MM.1S (cell line): ENCODE measurements around the gene MARCHF10.
"Not testable (repeated sequence)": the region's sequence is repeated elsewhere in the genome, so short reads cannot be mapped to it uniquely, and the experiment has no call there.

Experiments
- DNase-seq: peaks from one replicate; pipeline ENCODE4 v3.0.0-alpha.2; 2015
- H2AFZ ChIP-seq: fragments of 300-600 bp; sonication (generic); 2 replicates; pipeline ENCODE4 v1.6.0; 2016; ENCODE audit warnings: antibody characterized with exemption, low read length
- H3F3A ChIP-seq: fragments of 300-600 bp; sonication (generic); 2 replicates; pipeline ENCODE4 v1.6.1; 2016; ENCODE audit warnings: mild to moderate bottlenecking, antibody characterized with exemption, low read length, moderate library complexity, mixed read lengths; ENCODE audit not compliant: insufficient read depth
- H3K27ac ChIP-seq: fragments of 300-600 bp; sonication (generic); 2 replicates; pipeline ENCODE4 v1.5.1; 2016; ENCODE audit warnings: mild to moderate bottlenecking, low read length
- H3K27me3 ChIP-seq: fragments of 300-600 bp; sonication (generic); replicated peaks from 2 replicates; pipeline ENCODE4 v1.6.0; 2016; ENCODE audit warnings: low read length; ENCODE audit not compliant: insufficient read depth
- H3K36me3 ChIP-seq: fragments of 300-600 bp; sonication (generic); replicated peaks from 2 replicates; pipeline ENCODE4 v1.6.1; 2016; ENCODE audit warnings: mild to moderate bottlenecking, low read length, mixed read lengths; ENCODE audit not compliant: insufficient read depth
- H3K4me1 ChIP-seq: fragments of 300-600 bp; sonication (generic); 2 replicates; pipeline ENCODE4 v1.6.1; 2016; ENCODE audit warnings: low read length, mixed read lengths
- H3K4me2 ChIP-seq: fragments of 300-600 bp; sonication (generic); 2 replicates; pipeline ENCODE4 v1.6.0; 2016; ENCODE audit warnings: low read depth, low read length
- H3K4me3 ChIP-seq: fragments of 300-600 bp; sonication (generic); 2 replicates; pipeline ENCODE4 v1.5.1; 2016; ENCODE audit warnings: low read length, mixed read lengths
- H3K79me2 ChIP-seq: fragments of 300-600 bp; sonication (generic); 2 replicates; pipeline ENCODE4 v1.6.1; 2016; ENCODE audit warnings: mixed run types, low read length, mixed read lengths
- H3K9ac ChIP-seq: fragments of 300-600 bp; sonication (generic); 2 replicates; pipeline ENCODE4 v1.6.1; 2016; ENCODE audit warnings: low read length, mixed read lengths
- H3K9me2 ChIP-seq: fragments of 300-600 bp; sonication (generic); replicated peaks from 2 replicates; pipeline ENCODE4 v1.6.1; 2016; ENCODE audit warnings: mild to moderate bottlenecking, low read length, mixed read lengths; ENCODE audit not compliant: insufficient read depth
- H3K9me3 ChIP-seq: fragments of 300-600 bp; sonication (generic); replicated peaks from 2 replicates; pipeline ENCODE4 v1.6.1; 2016; ENCODE audit warnings: mild to moderate bottlenecking, low read length, mixed read lengths; ENCODE audit not compliant: insufficient read depth
- H4K20me1 ChIP-seq: fragments of 300-600 bp; sonication (generic); 2 replicates; pipeline ENCODE4 v1.6.1; 2016; ENCODE audit warnings: mild to moderate bottlenecking, low read length, moderate library complexity, mixed read lengths; ENCODE audit not compliant: insufficient read depth
- EZH2 ChIP-seq: fragments of 300-600 bp; sonication (generic); optimal IDR thresholded peaks from 2 replicates; pipeline ENCODE3; 2017; ENCODE audit warnings: low read depth, mild to moderate bottlenecking, antibody characterized with exemption, low read length, mixed read lengths
- EZH2phosphoT487 ChIP-seq: fragments of 300-600 bp; sonication (generic); IDR thresholded peaks from 2 replicates; pipeline ENCODE4 v1.6.1; 2018; ENCODE audit warnings: antibody characterized with exemption, low read length
- TF ChIP-seq, protein P1 (sequence below): fragments of 300-600 bp; sonication (generic); IDR thresholded peaks from 2 replicates; pipeline ENCODE4 v1.5.1; 2016; ENCODE audit warnings: antibody characterized with exemption, low read length, mixed read lengths

The MARCHF10 gene

GRCh38 chr17:62693616-62694409 is 114.3 kb downstream of the MARCHF10 start:
- no peak overlapping the region for H3K9ac ChIP-seq
- no peaks in the 10 kb centered on the region for H4K20me1 ChIP-seq
- no peaks in the 10 kb centered on the region for H3F3A ChIP-seq
- H3K9me2 ChIP-seq = no peaks in the 10 kb centered on the region
- no peak overlapping the region for H3K27ac ChIP-seq
- no peak for TF ChIP-seq EZH2
- TF ChIP-seq EZH2phosphoT487 = no peak
- 0 out of 2 replicates have a peak, but pooled peaks cover 7% of the 10 kb centered on the region for H3K27me3 ChIP-seq
- no peaks in the 10 kb centered on the region for H3K36me3 ChIP-seq
- no peaks in the 10 kb centered on the region for H3K9me3 ChIP-seq
- H3K4me2 ChIP-seq = no peak overlapping the region
- no peak overlapping the region for H2AFZ ChIP-seq
- H3K79me2 ChIP-seq = no peaks in the 10 kb centered on the region
- no peak for DNase-seq
- no peaks in the 10 kb centered on the region for H3K4me1 ChIP-seq
- no peak overlapping the region for H3K4me3 ChIP-seq

- DNase-seq = no peak
- no peaks in the 10 kb centered on the region for H3K36me3 ChIP-seq
- H4K20me1 ChIP-seq = no peaks in the 10 kb centered on the region
- TF ChIP-seq EZH2 = no peak
- TF ChIP-seq, protein P1, sequence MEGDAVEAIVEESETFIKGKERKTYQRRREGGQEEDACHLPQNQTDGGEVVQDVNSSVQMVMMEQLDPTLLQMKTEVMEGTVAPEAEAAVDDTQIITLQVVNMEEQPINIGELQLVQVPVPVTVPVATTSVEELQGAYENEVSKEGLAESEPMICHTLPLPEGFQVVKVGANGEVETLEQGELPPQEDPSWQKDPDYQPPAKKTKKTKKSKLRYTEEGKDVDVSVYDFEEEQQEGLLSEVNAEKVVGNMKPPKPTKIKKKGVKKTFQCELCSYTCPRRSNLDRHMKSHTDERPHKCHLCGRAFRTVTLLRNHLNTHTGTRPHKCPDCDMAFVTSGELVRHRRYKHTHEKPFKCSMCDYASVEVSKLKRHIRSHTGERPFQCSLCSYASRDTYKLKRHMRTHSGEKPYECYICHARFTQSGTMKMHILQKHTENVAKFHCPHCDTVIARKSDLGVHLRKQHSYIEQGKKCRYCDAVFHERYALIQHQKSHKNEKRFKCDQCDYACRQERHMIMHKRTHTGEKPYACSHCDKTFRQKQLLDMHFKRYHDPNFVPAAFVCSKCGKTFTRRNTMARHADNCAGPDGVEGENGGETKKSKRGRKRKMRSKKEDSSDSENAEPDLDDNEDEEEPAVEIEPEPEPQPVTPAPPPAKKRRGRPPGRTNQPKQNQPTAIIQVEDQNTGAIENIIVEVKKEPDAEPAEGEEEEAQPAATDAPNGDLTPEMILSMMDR = peak; percentile 30
- H3K4me3 ChIP-seq = no peak overlapping the region
- H3F3A ChIP-seq = no peaks in the 10 kb centered on the region
- H3K4me2 ChIP-seq = no peak overlapping the region
- no peak overlapping the region for H3K27ac ChIP-seq
- H3K9me3 ChIP-seq = no peaks in the 10 kb centered on the region
- no peaks in the 10 kb centered on the region for H3K9me2 ChIP-seq
- H3K79me2 ChIP-seq = no peaks in the 10 kb centered on the region
- H3K4me1 ChIP-seq = no peaks in the 10 kb centered on the region
- 0 out of 2 replicates have a peak, but pooled peaks cover 7% of the 10 kb centered on the region for H3K27me3 ChIP-seq
- H2AFZ ChIP-seq = no peak overlapping the region
- no peak overlapping the region for H3K9ac ChIP-seq
Measured at GRCh38 chr17:62692721-62693431, 115.2 kb downstream of the MARCHF10 start.

DNA sequence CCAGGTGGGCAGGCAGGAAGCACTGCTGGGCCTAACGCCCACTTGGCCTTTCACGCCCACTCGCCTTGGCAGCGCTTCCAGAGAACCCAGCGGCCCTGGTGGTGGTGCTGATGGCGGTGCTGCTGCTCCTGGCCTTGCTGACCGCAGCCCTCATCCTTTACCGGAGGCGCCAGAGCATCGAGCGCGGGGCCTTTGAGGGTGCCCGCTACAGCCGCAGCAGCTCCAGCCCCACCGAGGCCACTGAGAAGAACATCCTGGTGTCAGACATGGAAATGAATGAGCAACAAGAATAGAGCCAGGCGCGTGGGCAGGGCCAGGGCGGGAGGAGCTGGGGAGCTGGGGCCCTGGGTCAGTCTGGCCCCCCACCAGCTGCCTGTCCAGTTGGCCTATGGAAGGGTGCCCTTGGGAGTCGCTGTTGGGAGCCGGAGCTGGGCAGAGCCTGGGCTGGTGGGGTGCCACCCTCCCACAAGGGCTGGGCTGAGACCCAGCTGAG is 115.9 kb downstream of the MARCHF10 start:
- DNase-seq = no peak
- Histone ChIP-seq H3K36me3 (no peaks in the 10 kb centered on the region), H3K79me2 (no peaks in the 10 kb centered on the region), H3K27ac (no peak overlapping the region), H3K4me1 (no peaks in the 10 kb centered on the region), H3K9ac (no peak overlapping the region), H2AFZ (no peak overlapping the region), H4K20me1 (no peaks in the 10 kb centered on the region), H3K9me3 (no peaks in the 10 kb centered on the region), H3K27me3 (0 out of 2 replicates have a peak, but pooled peaks cover 7% of the 10 kb centered on the region), H3K4me2 (no peak overlapping the region), H3K4me3 (no peak overlapping the region), H3F3A (no peaks in the 10 kb centered on the region), H3K9me2 (no peaks in the 10 kb centered on the region)
- TF ChIP-seq, protein P1 = no peak

- H3K27ac ChIP-seq, H3F3A ChIP-seq, H3K79me2 ChIP-seq, H3K4me2 ChIP-seq, H3K4me1 ChIP-seq, DNase-seq, H3K9me2 ChIP-seq, H3K27me3 ChIP-seq, H3K9me3 ChIP-seq, H3K9ac ChIP-seq, H3K36me3 ChIP-seq, H2AFZ ChIP-seq, H4K20me1 ChIP-seq, H3K4me3 ChIP-seq: not testable (repeated sequence)
Measured at GRCh38 chr17:62691589-62691915, 116.6 kb downstream of the MARCHF10 start.
